A172 (cell line): ENCODE measurements around the gene APLN. TPM values are rescaled to one million over a fixed set of nuclear protein-coding genes. Genes with fewer than 3 reads are reported as not detected.

Experiments
- DNase-seq: peaks from one replicate; pipeline ENCODE4 v3.0.0-alpha.2; 2015; ENCODE audit warnings: low spot score
- total RNA-seq: library from RNA; depleted of rRNA; stranded (reverse); fragments of >200 nt; shearing (Covaris generic); gene quantifications from 2 replicates; pipeline ENCODE4 v1.2.3, GENCODE V29; 2014; rRNA removed

The APLN gene
- total RNA-seq, result 0.31 and 0.65 TPM in 2 replicates

GRCh38 chrX:129654652-129655546 is at the start of gene APLN:
APLN (minus strand) TSS chrX:129654956; CDS start chrX:129654630, 326 bp downstream.
- DNase-seq, result no peak

- no peak for DNase-seq
Measured at GRCh38 chrX:129704491-129704890, 49.7 kb upstream of the APLN start.

- no peak for DNase-seq
Measured at GRCh38 chrX:129701624-129702069, 46.9 kb upstream of the APLN start.

GRCh38 chrX:129700536-129700935 is 45.8 kb upstream of the APLN start:
- no peak for DNase-seq

GRCh38 chrX:129698150-129698549 is 43.4 kb upstream of the APLN start:
- DNase-seq, result no peak

- no peak for DNase-seq
Measured at GRCh38 chrX:129697204-129697829, 42.6 kb upstream of the APLN start.

- DNase-seq, result no peak
Measured at GRCh38 chrX:129696463-129697155, 41.9 kb upstream of the APLN start.

- DNase-seq, result no peak
Measured at GRCh38 chrX:129695937-129696336, 41.2 kb upstream of the APLN start.

- DNase-seq, result no peak
Measured at GRCh38 chrX:129695535-129695934, 40.8 kb upstream of the APLN start.

GRCh38 chrX:129694805-129695204 is 40.0 kb upstream of the APLN start:
- DNase-seq, result no peak

GRCh38 chrX:129693354-129693753 is 38.6 kb upstream of the APLN start:
- no peak for DNase-seq

GRCh38 chrX:129690435-129690834 is 35.7 kb upstream of the APLN start:
- DNase-seq, result no peak

GRCh38 chrX:129689796-129690195 is 35.0 kb upstream of the APLN start:
- DNase-seq, result no peak

GRCh38 chrX:129688097-129688496 is 33.3 kb upstream of the APLN start:
- DNase-seq, result no peak

- no peak for DNase-seq
Measured at GRCh38 chrX:129686422-129686948, 31.7 kb upstream of the APLN start.

- DNase-seq, result no peak
Measured at GRCh38 chrX:129682979-129683378, 28.2 kb upstream of the APLN start.

GRCh38 chrX:129679901-129680300 is 25.1 kb upstream of the APLN start:
- no peak for DNase-seq

- DNase-seq, result no peak
Measured at GRCh38 chrX:129678614-129679195, 23.9 kb upstream of the APLN start.

GRCh38 chrX:129667412-129667811 is 12.7 kb upstream of the APLN start:
- no peak for DNase-seq

GRCh38 chrX:129665916-129666644 is 11.3 kb upstream of the APLN start:
- DNase-seq, result peak; percentile 73

GRCh38 chrX:129663171-129663570 is 8.4 kb upstream of the APLN start:
- DNase-seq, result peak; percentile 23
